Fibroblast of pulmonary artery (primary cell): ENCODE results near the gene JOSD2.

Experiments
- DNase-seq: peaks from one replicate; pipeline ENCODE4 v3.0.0-alpha.2; 2010; ENCODE audit warnings: low read depth
- H3K4me3 ChIP-seq: replicated peaks from 2 replicates; pipeline ENCODE4 v1.5.1; 2011; ENCODE audit warnings: low read depth, mild to moderate bottlenecking, control low read depth, low read length, moderate library complexity
- TF ChIP-seq, protein P1 (sequence below): IDR thresholded peaks from 2 replicates; pipeline ENCODE4 v1.5.1; 2011; ENCODE audit warnings: mild to moderate bottlenecking, control low read depth, low read length, inconsistent platforms; ENCODE audit errors: missing control alignments

Gene JOSD2

GRCh38 chr19:50459067-50459456 lies 51.9 kb downstream of the JOSD2 start:
- TF ChIP-seq, protein P1, sequence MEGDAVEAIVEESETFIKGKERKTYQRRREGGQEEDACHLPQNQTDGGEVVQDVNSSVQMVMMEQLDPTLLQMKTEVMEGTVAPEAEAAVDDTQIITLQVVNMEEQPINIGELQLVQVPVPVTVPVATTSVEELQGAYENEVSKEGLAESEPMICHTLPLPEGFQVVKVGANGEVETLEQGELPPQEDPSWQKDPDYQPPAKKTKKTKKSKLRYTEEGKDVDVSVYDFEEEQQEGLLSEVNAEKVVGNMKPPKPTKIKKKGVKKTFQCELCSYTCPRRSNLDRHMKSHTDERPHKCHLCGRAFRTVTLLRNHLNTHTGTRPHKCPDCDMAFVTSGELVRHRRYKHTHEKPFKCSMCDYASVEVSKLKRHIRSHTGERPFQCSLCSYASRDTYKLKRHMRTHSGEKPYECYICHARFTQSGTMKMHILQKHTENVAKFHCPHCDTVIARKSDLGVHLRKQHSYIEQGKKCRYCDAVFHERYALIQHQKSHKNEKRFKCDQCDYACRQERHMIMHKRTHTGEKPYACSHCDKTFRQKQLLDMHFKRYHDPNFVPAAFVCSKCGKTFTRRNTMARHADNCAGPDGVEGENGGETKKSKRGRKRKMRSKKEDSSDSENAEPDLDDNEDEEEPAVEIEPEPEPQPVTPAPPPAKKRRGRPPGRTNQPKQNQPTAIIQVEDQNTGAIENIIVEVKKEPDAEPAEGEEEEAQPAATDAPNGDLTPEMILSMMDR, result no peak
- DNase-seq, result no peak
- H3K4me3 ChIP-seq, result no peak overlapping the region

- TF ChIP-seq, protein P1, result no peak
- no peak overlapping the region for H3K4me3 ChIP-seq
- peak; percentile 8 for DNase-seq
Measured at GRCh38 chr19:50458396-50459066, 52.5 kb downstream of the JOSD2 start.

- no peak overlapping the region for H3K4me3 ChIP-seq
Measured at GRCh38 chr19:50457300-50457699, 53.7 kb downstream of the JOSD2 start.

More at GRCh38 chr19:50457300-50457699, 53.7 kb downstream of the JOSD2 start:
- DNase-seq, result no peak
- TF ChIP-seq, protein P1, result no peak
